T-cell (primary cell): ENCODE measurements around the gene PPP2R3B. TPM values are rescaled to one million over a fixed set of nuclear protein-coding genes. Genes with fewer than 3 reads are reported as not detected.
"Not testable (repeated sequence)": the region's sequence is repeated elsewhere in the genome, so short reads cannot be mapped to it uniquely, and the experiment has no call there.

Experiments used
- ATAC-seq, 4 experiments: fragments of 200-7000 bp in 3 of 4; fragments of 150-1000 bp in 1 of 4; cut with Tn5 transposase; replicated peaks in 1 of 4; 1 replicate in 3 of 4; 2 replicates in 1 of 4; pipeline ENCODE4 v1.10.0; 2021; ENCODE audit warnings: moderate library complexity in 3 of 4, mild to moderate bottlenecking in 2 of 4, moderate number of reproducible peaks in 1 of 4
- CTCF ChIA-PET, 2 donors: fragments of 300-600 bp; sonication (Branson Sonifier 250); formaldehyde crosslinking; loops; one replicate each; lab custom pipeline; 2022; ENCODE audit warnings: antibody characterized with exemption in 2 of 2; lab: Charles Lee
- POLR2A ChIA-PET, 2 donors: fragments of 300-600 bp; sonication (Branson Sonifier 250); formaldehyde crosslinking; loops; one replicate each; lab custom pipeline; 2022; ENCODE audit warnings: antibody characterized with exemption in 2 of 2; lab: Charles Lee
- DNase-seq, 35 experiments: peaks; one replicate each; pipeline versions ENCODE4 v3.0.0 to v3.0.0-alpha.2; 2013 to 2023
- H3K27ac ChIP-seq: one replicate; pipeline ENCODE4 v1.5.1; 2013; ENCODE audit warnings: low read length
- H3K27me3 ChIP-seq, 2 experiments: replicated peaks in 1 of 2; 1 replicate in 1 of 2; 2 replicates in 1 of 2; pipeline versions ENCODE4 v1.6.1 to v1.7.0; 2013; ENCODE audit warnings: low read length in 1 of 2, mixed read lengths in 1 of 2; ENCODE audit not compliant: control insufficient read depth in 2 of 2, insufficient read depth in 2 of 2; ENCODE audit errors: extremely low read depth in 1 of 2
- H3K36me3 ChIP-seq, 2 donors: 1 replicate in 1 of 2; 2 replicates in 1 of 2; pipeline versions ENCODE4 v1.6.1 to v1.7.0; 2013; ENCODE audit warnings: low read length in 1 of 2; ENCODE audit not compliant: control insufficient read depth in 2 of 2, insufficient read depth in 1 of 2; ENCODE audit errors: extremely low read depth in 1 of 2
- H3K4me1 ChIP-seq, 2 experiments: 1 replicate in 1 of 2; 2 replicates in 1 of 2; pipeline versions ENCODE4 v1.6.1 to v1.7.0; 2013; ENCODE audit warnings: low read length in 2 of 2, mixed read lengths in 1 of 2; ENCODE audit not compliant: insufficient read depth in 2 of 2, control insufficient read depth in 1 of 2; ENCODE audit errors: extremely low read depth in 1 of 2
- H3K4me3 ChIP-seq, 2 donors: 1 replicate in 1 of 2; 2 replicates in 1 of 2; pipeline versions ENCODE4 v1.5.1 to v1.7.0; 2013; ENCODE audit warnings: mild to moderate bottlenecking in 2 of 2, low read length in 1 of 2, moderate library complexity in 1 of 2; ENCODE audit not compliant: control insufficient read depth in 1 of 2; ENCODE audit errors: extremely low read depth in 1 of 2
- H3K9me3 ChIP-seq: 2 replicates; pipeline ENCODE4 v1.7.0; 2013
- H3K27ac Mint-ChIP-seq, 2 donors: one replicate each; pipeline ENCODE4 v1.8.0; 2020 to 2021; ENCODE audit warnings: mild to moderate bottlenecking in 2 of 2, mixed read lengths in 2 of 2
- H3K27me3 Mint-ChIP-seq, 2 donors: one replicate each; pipeline ENCODE4 v1.8.0; 2021 to 2022; ENCODE audit warnings: mixed read lengths in 2 of 2
- H3K36me3 Mint-ChIP-seq: one replicate; pipeline ENCODE4 v1.8.0; 2021; ENCODE audit warnings: mixed read lengths
- H3K4me1 Mint-ChIP-seq, 3 donors: one replicate each; pipeline ENCODE4 v1.8.0; 2020 to 2022; ENCODE audit warnings: mixed read lengths in 3 of 3, mild to moderate bottlenecking in 1 of 3
- H3K4me3 Mint-ChIP-seq, 3 donors: one replicate each; pipeline ENCODE4 v1.8.0; 2020 to 2022; ENCODE audit warnings: mild to moderate bottlenecking in 3 of 3, mixed read lengths in 3 of 3, moderate library complexity in 3 of 3
- H3K9me3 Mint-ChIP-seq, 3 donors: one replicate each; pipeline ENCODE4 v1.8.0; 2020 to 2022; ENCODE audit warnings: mixed read lengths in 3 of 3
- WGBS: methylation state at CpG from one replicate; pipeline ENCODE4 v1.1.5; 2013; ENCODE audit warnings: missing lambda C conversion rate; ENCODE audit not compliant: insufficient coverage; 5-methylcytosine and 5-hydroxymethylcytosine counted together
- total RNA-seq, 35 experiments: library from RNA in 6 of 35; stranded (reverse) in 6 of 35; fragments of 120-200 nt in 1 of 35; gene quantifications; one replicate each; pipeline versions ENCODE4 v1.2.1 to v1.2.4 and lab custom pipeline; 2013 to 2026

Gene PPP2R3B
- total RNA-seq, 5 donors from 2014 or later (not counting 1 experiment from before 2014, with no cell fraction given): 30.5 to 56.5 (median 46.6) TPM

DNA sequence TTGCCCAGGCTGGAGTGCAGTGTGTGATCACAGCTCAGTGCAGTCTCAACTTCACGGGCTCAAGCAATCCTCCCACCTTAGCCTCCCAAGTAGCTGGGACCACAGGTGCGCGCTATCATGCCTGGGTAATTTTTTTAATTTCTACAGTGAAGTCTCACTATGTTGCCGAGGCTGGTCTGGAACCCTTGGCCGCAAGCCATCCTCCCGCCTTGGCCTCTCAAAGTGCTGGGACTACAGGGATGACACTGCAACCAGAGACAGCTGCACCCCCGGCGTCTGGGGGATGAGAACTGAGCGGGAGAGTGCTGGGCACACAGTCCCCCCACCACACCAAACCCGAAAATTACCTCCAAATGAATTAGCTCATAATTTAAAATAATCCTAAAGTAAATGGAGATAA, 35.0 kb downstream of the PPP2R3B start:
- CTCF ChIA-PET: no interaction called here
- no peak for ATAC-seq

DNA sequence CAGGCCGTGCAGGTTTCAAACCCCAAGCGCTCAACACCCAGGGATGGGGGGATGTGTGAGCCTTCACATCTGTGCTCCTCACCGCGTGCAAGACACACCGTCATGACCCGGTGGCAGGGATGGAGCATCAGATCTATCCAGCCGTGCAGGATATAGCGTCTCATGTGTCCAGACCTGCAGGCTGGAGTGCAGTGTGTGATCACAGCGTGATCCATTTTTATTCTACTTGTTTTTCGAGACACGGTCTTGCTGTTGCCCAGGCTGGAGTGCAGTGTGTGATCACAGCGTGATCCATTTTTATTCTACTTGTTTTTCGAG, 35.4 kb downstream of the PPP2R3B start:
- H3K27ac ChIP-seq, H3K4me3 ChIP-seq, H3K27ac Mint-ChIP-seq, H3K27me3 Mint-ChIP-seq, POLR2A ChIA-PET, H3K9me3 Mint-ChIP-seq, H3K9me3 ChIP-seq, CTCF ChIA-PET, DNase-seq, H3K4me3 Mint-ChIP-seq, ATAC-seq, H3K27me3 ChIP-seq, H3K36me3 ChIP-seq, H3K4me1 ChIP-seq: not testable (repeated sequence)
- Mint-ChIP-seq H3K4me1 (peaks cover 9 to 14% (median 12%) of the 10 kb centered on the region in 3 donors), H3K36me3 (peaks cover 36% of the 10 kb centered on the region)
- 93% methylated on average over 6 of the region's 13 CpGs for WGBS

More for the DNA sequence above, 35.0 kb downstream of the PPP2R3B start:
- Mint-ChIP-seq H3K9me3 (no peaks in the 10 kb centered on the region), H3K27me3 (no peaks in the 10 kb centered on the region), H3K27ac (no peak overlapping the region), H3K36me3 (peaks cover 36% of the 10 kb centered on the region), H3K4me3 (no peak overlapping the region), H3K4me1 (peaks cover 14 to 18% (median 17%) of the 10 kb centered on the region in 3 donors)
- Histone ChIP-seq H3K27me3 (no peaks in the 10 kb centered on the region), H3K27ac (no peak overlapping the region), H3K36me3 (peaks cover 4 to 5% of the 10 kb centered on the region in 2 donors), H3K9me3 (no peaks in the 10 kb centered on the region), H3K4me1 (peaks cover 0 to 5% of the 10 kb centered on the region in 2 experiments), H3K4me3 (no peak overlapping the region)
- WGBS: 92% methylated on average over 3 of the region's 10 CpGs
- DNase-seq: no peak
- POLR2A ChIA-PET: no interaction called here

DNA sequence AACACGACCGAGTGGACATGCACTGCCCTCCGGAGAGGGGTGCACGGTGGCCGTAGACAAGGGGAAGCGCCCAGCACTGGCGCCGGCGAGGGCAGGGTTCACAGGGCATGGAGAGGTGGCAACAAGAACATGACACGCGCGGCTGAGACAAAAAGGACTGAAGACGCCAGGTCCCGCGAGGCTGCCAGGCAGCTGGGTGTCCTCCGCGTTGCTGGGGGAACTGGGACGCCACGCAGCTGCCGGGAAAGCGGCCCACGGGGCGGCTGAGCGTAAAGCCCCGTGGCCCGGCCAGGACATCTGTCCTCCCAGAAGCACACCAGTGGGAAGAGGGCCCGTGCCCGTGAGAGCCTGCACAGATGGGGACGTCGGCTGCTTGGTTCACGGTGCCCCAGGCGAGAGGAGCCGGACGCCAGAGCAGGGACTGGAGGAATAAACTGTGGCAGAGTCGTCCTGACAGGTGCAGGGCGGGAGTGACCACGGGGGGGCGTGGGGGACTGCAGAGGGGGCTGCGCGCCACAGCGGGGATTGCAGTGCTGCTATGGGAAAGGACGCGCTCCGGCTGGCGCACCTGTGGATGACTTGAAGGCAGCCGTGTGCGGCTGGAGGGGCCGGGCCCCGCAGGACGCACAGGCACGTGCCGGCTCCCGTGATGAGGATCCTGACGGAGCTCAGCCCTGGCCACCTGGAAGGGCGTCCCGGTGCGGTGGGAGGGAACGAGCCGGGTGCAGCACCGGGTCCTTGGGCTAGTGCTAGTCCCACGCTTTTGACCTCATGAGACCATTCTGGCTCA, 36.0 kb downstream of the PPP2R3B start:
- POLR2A ChIA-PET: no interaction called here
- DNase-seq: no peak
- Histone ChIP-seq H3K4me3 (no peak overlapping the region), H3K9me3 (no peaks in the 10 kb centered on the region), H3K36me3 (peaks cover 4 to 7% of the 10 kb centered on the region in 2 donors), H3K27ac (no peak overlapping the region), H3K4me1 (no peaks in the 10 kb centered on the region), H3K27me3 (no peaks in the 10 kb centered on the region)
- 96% methylated on average over 58 of the region's 61 CpGs for WGBS
- CTCF ChIA-PET: no interaction called here
- Mint-ChIP-seq H3K9me3 (no peaks in the 10 kb centered on the region), H3K36me3 (peaks cover 34% of the 10 kb centered on the region), H3K27me3 (no peaks in the 10 kb centered on the region), H3K4me1 (peaks cover 6 to 11% (median 9%) of the 10 kb centered on the region in 3 donors), H3K27ac (no peak overlapping the region), H3K4me3 (no peak overlapping the region)
- ATAC-seq: no peak

DNA sequence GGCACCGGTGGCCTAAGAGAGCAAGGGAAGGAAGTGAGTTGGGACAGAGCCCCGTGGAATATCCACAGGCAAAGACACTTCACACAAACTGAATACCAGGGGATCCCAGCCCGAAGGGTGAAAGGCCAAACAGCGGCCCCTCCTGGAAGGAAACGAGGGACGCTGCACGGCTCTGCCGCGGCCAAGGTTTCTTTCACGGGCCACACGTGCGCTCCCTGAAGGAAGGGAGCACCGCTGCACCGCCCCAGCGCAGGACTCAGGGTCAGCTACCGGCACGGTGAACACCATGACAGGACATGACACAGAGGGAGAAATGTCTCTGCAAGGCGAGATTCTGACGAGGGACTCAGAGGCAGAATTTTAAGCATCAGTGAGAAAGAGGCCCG, 36.6 kb downstream of the PPP2R3B start:
- DNase-seq (no peak), ATAC-seq (no peak)
- H3K36me3 Mint-ChIP-seq: peaks cover 31% of the 10 kb centered on the region
- H3K9me3 Mint-ChIP-seq: no peaks in the 10 kb centered on the region
- CTCF ChIA-PET: no interaction called here
- Histone ChIP-seq H3K4me1 (no peaks in the 10 kb centered on the region), H3K4me3 (no peak overlapping the region), H3K27me3 (no peaks in the 10 kb centered on the region), H3K27ac (no peak overlapping the region), H3K9me3 (no peaks in the 10 kb centered on the region), H3K36me3 (peaks cover 4 to 8% of the 10 kb centered on the region in 2 donors)
- POLR2A ChIA-PET: no interaction called here
- H3K4me1 Mint-ChIP-seq: peaks cover 2 to 5% (median 5%) of the 10 kb centered on the region in 3 donors
- 98% methylated on average over 18 of the region's 20 CpGs for WGBS
- H3K27ac Mint-ChIP-seq: no peak overlapping the region
- H3K4me3 Mint-ChIP-seq: no peak overlapping the region
- no peaks in the 10 kb centered on the region for H3K27me3 Mint-ChIP-seq

DNA sequence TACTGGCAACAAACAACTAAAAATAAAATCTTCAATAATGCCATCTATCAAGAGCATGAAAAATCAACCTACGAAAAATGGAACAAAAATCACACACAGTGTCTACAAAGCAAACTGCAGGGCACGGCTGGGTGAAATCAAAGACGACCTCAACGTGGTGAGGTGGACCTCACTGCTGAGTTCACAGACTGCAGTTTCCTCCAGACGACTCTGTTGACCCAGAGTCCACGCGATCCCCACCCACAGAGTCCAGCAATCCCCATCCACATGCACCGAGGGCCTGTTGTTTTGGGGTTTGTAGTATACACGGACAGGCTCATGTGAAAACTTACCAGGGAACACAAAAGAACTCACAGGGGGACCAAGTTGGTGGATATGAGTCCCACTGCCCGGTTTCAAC, 37.0 kb downstream of the PPP2R3B start:
- Mint-ChIP-seq H3K9me3 (no peaks in the 10 kb centered on the region), H3K27ac (no peak overlapping the region), H3K4me3 (no peak overlapping the region), H3K4me1 (peaks cover 0 to 4% (median under 1%) of the 10 kb centered on the region in 3 donors), H3K36me3 (peaks cover 31% of the 10 kb centered on the region), H3K27me3 (no peaks in the 10 kb centered on the region)
- Histone ChIP-seq H3K27ac (no peak overlapping the region), H3K4me1 (no peaks in the 10 kb centered on the region), H3K9me3 (no peaks in the 10 kb centered on the region), H3K27me3 (no peaks in the 10 kb centered on the region), H3K4me3 (no peak overlapping the region), H3K36me3 (peaks cover 4 to 12% of the 10 kb centered on the region in 2 donors)
- CTCF ChIA-PET: no interaction called here
- POLR2A ChIA-PET: no interaction called here
- ATAC-seq (no peak), DNase-seq (no peak)
- 88% methylated on average over 3 of the region's 10 CpGs for WGBS

DNA sequence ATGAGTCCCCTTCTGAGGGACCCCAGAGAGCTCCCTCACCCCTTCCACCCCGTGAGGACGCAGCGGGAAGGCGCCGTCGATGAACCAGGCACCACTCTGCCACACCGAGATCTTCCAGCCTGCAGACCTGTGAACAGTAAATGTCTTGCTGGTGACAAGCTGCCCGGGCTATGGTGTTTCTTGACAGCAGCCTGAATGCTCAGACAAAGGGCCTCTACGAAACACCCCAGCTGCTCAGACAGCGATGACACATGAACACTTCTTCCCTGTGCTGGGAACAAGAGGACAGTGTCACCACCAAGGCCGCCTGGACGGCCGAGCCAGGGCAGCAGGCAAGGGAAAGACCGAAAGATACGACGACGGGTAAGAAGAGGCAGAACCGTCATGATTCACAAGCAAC, 37.5 kb downstream of the PPP2R3B start:
- Histone ChIP-seq H3K27me3 (no peaks in the 10 kb centered on the region), H3K4me1 (no peaks in the 10 kb centered on the region), H3K36me3 (peaks cover 4 to 12% of the 10 kb centered on the region in 2 donors), H3K9me3 (no peaks in the 10 kb centered on the region), H3K27ac (no peak overlapping the region), H3K4me3 (no peak overlapping the region)
- Mint-ChIP-seq H3K36me3 (peaks cover 29% of the 10 kb centered on the region), H3K27me3 (no peaks in the 10 kb centered on the region), H3K27ac (no peak overlapping the region), H3K4me3 (no peak overlapping the region), H3K9me3 (no peaks in the 10 kb centered on the region), H3K4me1 (peaks cover 0 to 4% (median 0%) of the 10 kb centered on the region in 3 donors)
- POLR2A ChIA-PET: no interaction called here
- DNase-seq (no peak), ATAC-seq (no peak)
- CTCF ChIA-PET: no interaction called here
- 93% methylated on average over 11 of the region's 18 CpGs for WGBS
